Measurements from ENCODE around the gene CAST. TPM values are rescaled to one million over a fixed set of nuclear protein-coding genes. Genes with fewer than 3 reads are reported as not detected.

Gene CAST
- total and polyA plus RNA-seq, 2 donors (not counting 1 experiment from before 2014, with no cell fraction given), result 41.0 to 231 TPM

- H3K27me3 Mint-ChIP-seq, result peaks cover 21% of the 10 kb centered on the region
- no peaks in the 10 kb centered on the region for H3K79me2 ChIP-seq (ENCODE audit: control insufficient read depth, insufficient read depth, low read length)
- intact Hi-C loops (cut with micrococcal nuclease), result no loop called here
- WGBS (ENCODE audit: insufficient coverage), result no CpG with 5 or more reads among the region's 1 CpG
- no peaks in the 10 kb centered on the region for H3K4me1 Mint-ChIP-seq
- no peak overlapping the region for H3K4me2 ChIP-seq (replicated peaks; ENCODE audit: low read depth, low read length, poor library complexity, severe bottlenecking)
- H3K27me3 ChIP-seq (replicated peaks in 1 of 4; ENCODE audit: control extremely low read depth in 1 of 4, control insufficient read depth in 3 of 4, insufficient read depth in 4 of 4, low read length in 3 of 4), result peaks cover 0 to 15% (median 3%) of the 10 kb centered on the region in 4 experiments
- no peak for ATAC-seq (ENCODE audit: low read depth)
- H2AFZ ChIP-seq (ENCODE audit: insufficient read depth, low read depth, low read length, poor library complexity, severe bottlenecking), result no peak overlapping the region
- ChIA-PET POLR2A (no interaction called here), CTCF (interaction anchor here (0.6 kb wide), 1 partner anchor 35 kb away, joined by 3 read pairs; no protein-coding TSS in a partner anchor)
- H3K9ac ChIP-seq (ENCODE audit: low read length), result no peak overlapping the region
- H3K4me3 Mint-ChIP-seq, result no peak overlapping the region
- TF ChIP-seq, protein P1, sequence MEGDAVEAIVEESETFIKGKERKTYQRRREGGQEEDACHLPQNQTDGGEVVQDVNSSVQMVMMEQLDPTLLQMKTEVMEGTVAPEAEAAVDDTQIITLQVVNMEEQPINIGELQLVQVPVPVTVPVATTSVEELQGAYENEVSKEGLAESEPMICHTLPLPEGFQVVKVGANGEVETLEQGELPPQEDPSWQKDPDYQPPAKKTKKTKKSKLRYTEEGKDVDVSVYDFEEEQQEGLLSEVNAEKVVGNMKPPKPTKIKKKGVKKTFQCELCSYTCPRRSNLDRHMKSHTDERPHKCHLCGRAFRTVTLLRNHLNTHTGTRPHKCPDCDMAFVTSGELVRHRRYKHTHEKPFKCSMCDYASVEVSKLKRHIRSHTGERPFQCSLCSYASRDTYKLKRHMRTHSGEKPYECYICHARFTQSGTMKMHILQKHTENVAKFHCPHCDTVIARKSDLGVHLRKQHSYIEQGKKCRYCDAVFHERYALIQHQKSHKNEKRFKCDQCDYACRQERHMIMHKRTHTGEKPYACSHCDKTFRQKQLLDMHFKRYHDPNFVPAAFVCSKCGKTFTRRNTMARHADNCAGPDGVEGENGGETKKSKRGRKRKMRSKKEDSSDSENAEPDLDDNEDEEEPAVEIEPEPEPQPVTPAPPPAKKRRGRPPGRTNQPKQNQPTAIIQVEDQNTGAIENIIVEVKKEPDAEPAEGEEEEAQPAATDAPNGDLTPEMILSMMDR (IDR thresholded peaks at IDR 0.05), result no peak
- no peak for TF ChIP-seq EZH2 (IDR thresholded peaks at IDR 0.05; ENCODE audit: borderline replicate concordance, insufficient read depth, low read depth, low read length, poor library complexity, severe bottlenecking)
- no peak for DNase-seq
- no peak overlapping the region for H3K27ac ChIP-seq (ENCODE audit: low read length in 2 of 2)
- H4K20me1 ChIP-seq (ENCODE audit: control insufficient read depth, insufficient read depth, low read length, poor library complexity, severe bottlenecking), result no peaks in the 10 kb centered on the region
- no peaks in the 10 kb centered on the region for H3K4me1 ChIP-seq (ENCODE audit: control insufficient read depth in 2 of 2, insufficient read depth in 2 of 2, low read length in 2 of 2)
- no peaks in the 10 kb centered on the region for H3K9me3 ChIP-seq (ENCODE audit: control extremely low read depth in 1 of 3, control insufficient read depth in 2 of 3, insufficient read depth in 1 of 3, low read length in 2 of 3)
- no peaks in the 10 kb centered on the region for H3K9me3 Mint-ChIP-seq (ENCODE audit: insufficient read depth)
- H3K36me3 ChIP-seq (replicated peaks in 1 of 2; ENCODE audit: control extremely low read depth in 1 of 2, control insufficient read depth in 1 of 2, extremely low read depth in 1 of 2, insufficient read depth in 2 of 2, low read length in 1 of 2), result no peaks in the 10 kb centered on the region
- H3K4me3 ChIP-seq (ENCODE audit: control extremely low read depth in 1 of 5, extremely low read depth in 1 of 5, insufficient read depth in 1 of 5, low read depth in 2 of 5, low read length in 4 of 5), result no peak overlapping the region
- no peak overlapping the region for H3K27ac Mint-ChIP-seq
Observed at GRCh38 chr5:96634881-96635280, 27.3 kb upstream of the CAST start.

- H3K9me3 Mint-ChIP-seq (ENCODE audit: insufficient read depth), result no peaks in the 10 kb centered on the region
- POLR2A ChIA-PET, result no interaction called here
Observed at GRCh38 chr5:96636046-96636445, 26.1 kb upstream of the CAST start.

More at GRCh38 chr5:96636046-96636445, 26.1 kb upstream of the CAST start:
- Histone ChIP-seq H3K27me3 (replicated peaks in 1 of 4; ENCODE audit: control extremely low read depth in 1 of 4, control insufficient read depth in 3 of 4, insufficient read depth in 4 of 4, low read length in 3 of 4) (peaks cover 0 to 15% (median 3%) of the 10 kb centered on the region in 4 experiments), H3K4me2 (replicated peaks; ENCODE audit: low read depth, low read length, poor library complexity, severe bottlenecking) (no peak overlapping the region), H3K9ac (ENCODE audit: low read length) (no peak overlapping the region), H3K36me3 (replicated peaks in 1 of 2; ENCODE audit: control extremely low read depth in 1 of 2, control insufficient read depth in 1 of 2, extremely low read depth in 1 of 2, insufficient read depth in 2 of 2, low read length in 1 of 2) (no peaks in the 10 kb centered on the region), H3K4me3 (ENCODE audit: control extremely low read depth in 1 of 5, extremely low read depth in 1 of 5, insufficient read depth in 1 of 5, low read depth in 2 of 5, low read length in 4 of 5) (no peak overlapping the region), H3K4me1 (ENCODE audit: control insufficient read depth in 2 of 2, insufficient read depth in 2 of 2, low read length in 2 of 2) (no peaks in the 10 kb centered on the region), H4K20me1 (ENCODE audit: control insufficient read depth, insufficient read depth, low read length, poor library complexity, severe bottlenecking) (no peaks in the 10 kb centered on the region), H3K79me2 (ENCODE audit: control insufficient read depth, insufficient read depth, low read length) (no peaks in the 10 kb centered on the region), H3K27ac (ENCODE audit: low read length in 2 of 2) (no peak overlapping the region), H3K9me3 (ENCODE audit: control extremely low read depth in 1 of 3, control insufficient read depth in 2 of 3, insufficient read depth in 1 of 3, low read length in 2 of 3) (no peaks in the 10 kb centered on the region), H2AFZ (ENCODE audit: insufficient read depth, low read depth, low read length, poor library complexity, severe bottlenecking) (no peak overlapping the region)
- WGBS (ENCODE audit: insufficient coverage), result no CpG with 5 or more reads among the region's 1 CpG
- peaks cover 21% of the 10 kb centered on the region for H3K27me3 Mint-ChIP-seq
- H3K27ac Mint-ChIP-seq, result no peak overlapping the region
- DNase-seq (no peak), ATAC-seq (ENCODE audit: low read depth) (no peak)
- intact Hi-C loops (cut with micrococcal nuclease), result no loop called here
- H3K4me3 Mint-ChIP-seq, result no peak overlapping the region
- CTCF ChIA-PET, result interaction anchor here (2.1 kb wide), 1 partner anchor 22 kb away, joined by 6 read pairs; no protein-coding TSS in a partner anchor
- H3K4me1 Mint-ChIP-seq, result no peaks in the 10 kb centered on the region
- TF ChIP-seq EZH2 (IDR thresholded peaks at IDR 0.05; ENCODE audit: borderline replicate concordance, insufficient read depth, low read depth, low read length, poor library complexity, severe bottlenecking), result no peak
- TF ChIP-seq, protein P1 (IDR thresholded peaks at IDR 0.05), result no peak
